Islet of Langerhans (tissue), 1 donor: ENCODE results near the gene DCST2.

Experiments
- FAIRE-seq: peaks from one replicate; lab custom pipeline; 2011; peaks lifted over from hg19 to GRCh38; lab: Jason Lieb, UNC

The DCST2 gene

GRCh38 chr1:155009742-155010141, 23.8 kb downstream of the DCST2 start:
- FAIRE-seq, result no peak

GRCh38 chr1:155009221-155009711, 24.3 kb downstream of the DCST2 start:
- no peak for FAIRE-seq

GRCh38 chr1:155008015-155008941, 25.3 kb downstream of the DCST2 start:
- no peak for FAIRE-seq

DNA sequence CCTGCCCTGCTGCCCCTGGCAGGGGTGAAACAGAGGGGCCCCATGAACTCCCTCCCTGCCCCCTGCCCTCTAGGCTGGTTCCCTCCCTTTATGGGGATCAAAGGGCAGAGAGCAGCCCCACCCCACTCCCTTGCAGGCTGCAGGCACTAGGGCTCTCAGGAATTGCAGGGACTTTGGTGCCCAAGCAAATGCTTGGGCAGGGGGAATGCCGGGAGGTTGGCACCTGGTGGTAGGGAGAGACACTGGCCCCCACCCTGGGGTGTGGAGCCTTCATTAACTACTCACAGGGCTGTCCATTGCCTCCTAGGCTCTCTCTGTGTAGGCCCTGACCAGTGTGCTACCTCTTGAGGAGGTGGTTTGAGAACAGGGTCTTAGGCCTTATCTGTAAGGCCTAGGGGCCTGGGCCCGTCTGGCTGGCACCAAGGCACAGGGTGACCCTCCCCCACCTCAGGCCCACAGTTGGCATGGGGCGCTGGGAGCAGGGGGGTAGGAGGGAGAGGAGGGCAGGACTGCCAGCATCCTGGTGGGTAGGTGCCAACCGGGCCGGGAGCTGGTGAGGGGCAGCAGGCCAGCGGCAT, 26.2 kb downstream of the DCST2 start:
- FAIRE-seq, result no peak

GRCh38 chr1:155006601-155007101, 26.9 kb downstream of the DCST2 start:
- no peak for FAIRE-seq

DNA sequence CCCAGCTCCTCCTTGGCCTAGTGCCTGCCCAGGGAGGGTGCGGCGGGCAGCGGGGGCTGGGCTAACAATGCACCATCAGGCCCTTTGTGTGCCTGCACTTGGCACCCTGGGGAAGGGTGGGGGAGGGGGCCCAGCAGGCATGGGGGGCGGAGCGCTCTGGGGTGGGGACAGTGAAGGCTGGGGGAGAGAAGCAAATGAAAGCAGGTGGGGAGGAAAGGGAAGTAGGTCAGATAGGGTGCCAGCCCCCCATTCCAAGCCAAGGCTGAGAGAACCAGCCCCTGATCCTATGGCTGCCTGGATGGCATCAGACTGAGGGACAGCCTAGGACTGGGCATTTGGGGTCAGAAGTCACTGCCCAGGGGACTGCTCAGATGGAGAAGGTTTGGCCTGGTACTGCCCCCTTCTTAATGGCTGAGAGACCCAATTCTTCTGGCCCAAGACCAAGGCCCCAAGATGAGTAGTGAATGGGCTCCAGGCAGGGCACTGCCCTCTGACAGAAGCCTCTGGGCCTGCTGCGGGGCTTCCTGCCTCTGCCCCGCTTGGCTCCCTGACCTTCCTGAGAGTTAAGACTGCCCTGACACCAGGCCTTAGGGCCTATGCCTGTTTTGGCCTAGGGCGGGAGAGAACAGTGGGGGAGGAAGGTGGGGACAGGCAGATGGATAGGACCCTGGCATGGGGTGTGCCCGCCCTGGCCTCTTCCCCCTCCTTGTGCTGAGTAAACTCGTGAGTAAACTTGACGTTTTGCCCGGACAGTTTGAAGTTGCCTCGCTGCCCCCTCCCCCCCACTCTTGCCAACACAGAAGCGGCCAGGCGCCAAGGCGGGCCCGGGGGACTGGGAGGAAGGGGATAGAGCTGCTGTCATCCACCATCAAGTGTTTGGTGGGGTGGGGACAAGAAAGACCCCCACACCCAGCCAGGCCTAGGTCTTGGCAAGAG, 28.2 kb downstream of the DCST2 start:
- no peak for FAIRE-seq

DNA sequence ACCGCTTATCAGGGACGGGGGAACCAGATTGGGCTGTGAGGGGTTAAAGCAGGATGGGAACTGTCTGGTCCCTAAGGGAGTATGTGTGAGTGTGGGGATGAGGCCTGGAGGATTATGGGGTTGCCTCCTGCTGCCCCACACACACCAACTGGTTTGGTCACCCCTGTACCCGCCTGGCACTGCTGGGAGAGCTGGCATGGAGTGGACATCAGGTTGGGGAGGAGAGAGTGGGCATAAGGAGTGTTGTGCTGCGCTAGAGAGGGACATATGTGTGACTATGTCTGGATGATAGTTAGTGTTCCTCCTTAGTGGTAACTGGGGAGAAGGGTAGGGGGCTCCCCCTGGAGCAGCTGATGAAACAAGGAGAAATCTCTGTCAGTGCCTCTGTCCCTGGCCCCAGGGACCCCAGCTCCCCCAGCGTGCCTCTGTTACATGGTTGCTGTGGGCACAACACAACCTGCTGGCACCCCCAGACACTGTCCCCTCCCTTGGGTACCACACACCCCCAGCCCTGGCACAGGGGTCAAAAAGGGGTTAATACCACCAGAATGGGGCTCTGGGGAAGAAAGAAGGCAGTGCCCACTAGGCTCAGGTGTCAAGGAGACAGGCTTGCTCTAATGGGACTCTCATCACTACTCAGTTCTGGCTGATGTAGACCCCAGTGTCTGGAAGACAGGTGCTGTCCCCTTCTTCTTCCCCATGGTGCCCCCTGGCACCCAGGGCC, 29.1 kb downstream of the DCST2 start:
- FAIRE-seq, result no peak

DNA sequence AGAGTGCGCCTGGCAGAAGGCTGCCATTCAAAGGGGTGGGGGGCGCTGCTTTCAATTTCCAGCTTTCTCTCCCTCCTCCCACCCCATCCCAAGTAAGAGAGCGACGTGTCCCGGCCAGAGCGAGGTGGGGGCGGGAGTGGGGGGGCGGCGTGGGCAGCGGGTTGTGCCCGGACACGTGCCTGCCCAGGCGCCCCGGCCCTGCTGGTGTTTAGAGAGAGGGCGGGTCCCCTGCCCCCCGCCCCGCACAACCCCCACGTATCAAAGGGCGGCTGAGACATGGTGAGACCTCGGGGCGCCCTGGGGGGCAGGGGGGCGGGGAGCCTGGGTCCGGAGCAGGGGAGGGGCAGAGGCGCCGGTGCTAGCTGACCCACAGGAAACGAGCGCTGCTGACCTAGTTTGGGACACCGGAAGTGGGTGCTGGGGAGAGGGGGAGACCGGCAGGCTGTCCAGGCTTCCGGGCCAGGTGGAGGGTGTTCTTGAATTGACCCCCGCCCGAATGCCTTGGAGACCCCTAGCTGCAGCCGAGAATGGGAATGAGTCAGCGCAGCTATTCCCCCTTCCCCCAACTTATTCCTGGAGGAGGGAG, 29.7 kb downstream of the DCST2 start:
- no peak for FAIRE-seq

- no peak for FAIRE-seq
Observed at GRCh38 chr1:155003227-155003765, 30.3 kb downstream of the DCST2 start.

DNA sequence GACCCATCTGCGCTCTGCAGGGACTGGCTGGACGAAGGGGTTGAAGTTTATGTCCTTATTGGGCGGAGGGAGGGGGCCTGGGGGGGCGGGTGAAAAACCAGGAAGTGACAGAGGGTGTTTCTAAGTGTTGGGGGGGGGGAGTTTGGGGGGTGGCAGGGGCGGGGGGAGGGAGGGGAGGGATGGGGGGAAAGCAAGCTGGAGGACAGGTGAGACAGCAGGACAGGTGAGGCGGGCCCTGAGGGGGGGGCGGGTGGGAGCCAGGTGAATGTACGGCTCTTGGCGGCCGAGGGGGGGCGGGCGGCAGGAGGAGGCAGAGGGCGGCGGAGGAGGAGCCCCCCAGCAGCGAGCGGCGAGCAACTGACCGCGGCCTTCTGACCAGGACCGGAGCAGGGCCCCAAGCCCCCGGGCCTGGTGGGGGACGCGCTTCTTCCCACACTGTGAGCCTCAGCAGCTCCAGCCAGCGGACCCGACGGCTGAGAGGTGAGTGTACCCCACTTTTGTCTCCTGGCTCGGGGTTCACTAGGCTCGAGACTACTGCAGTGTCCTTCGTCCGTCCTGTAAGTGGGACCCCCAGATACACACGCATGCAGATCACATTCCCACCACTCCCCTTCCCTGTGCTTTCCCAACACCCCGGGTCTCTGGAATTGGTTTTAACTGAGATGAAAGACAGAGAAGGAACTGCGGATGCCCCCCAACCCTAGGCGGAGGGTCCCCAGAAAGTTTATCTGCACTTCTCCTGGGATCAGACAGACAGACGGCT, 30.9 kb downstream of the DCST2 start, which contains the start of gene ZBTB7B:
TSS of gene ZBTB7B (plus strand) at position 339 of the 763 bp plus-strand sequence. CDS start 11,859 bp downstream, outside the sequence.
- FAIRE-seq, result no peak

DNA sequence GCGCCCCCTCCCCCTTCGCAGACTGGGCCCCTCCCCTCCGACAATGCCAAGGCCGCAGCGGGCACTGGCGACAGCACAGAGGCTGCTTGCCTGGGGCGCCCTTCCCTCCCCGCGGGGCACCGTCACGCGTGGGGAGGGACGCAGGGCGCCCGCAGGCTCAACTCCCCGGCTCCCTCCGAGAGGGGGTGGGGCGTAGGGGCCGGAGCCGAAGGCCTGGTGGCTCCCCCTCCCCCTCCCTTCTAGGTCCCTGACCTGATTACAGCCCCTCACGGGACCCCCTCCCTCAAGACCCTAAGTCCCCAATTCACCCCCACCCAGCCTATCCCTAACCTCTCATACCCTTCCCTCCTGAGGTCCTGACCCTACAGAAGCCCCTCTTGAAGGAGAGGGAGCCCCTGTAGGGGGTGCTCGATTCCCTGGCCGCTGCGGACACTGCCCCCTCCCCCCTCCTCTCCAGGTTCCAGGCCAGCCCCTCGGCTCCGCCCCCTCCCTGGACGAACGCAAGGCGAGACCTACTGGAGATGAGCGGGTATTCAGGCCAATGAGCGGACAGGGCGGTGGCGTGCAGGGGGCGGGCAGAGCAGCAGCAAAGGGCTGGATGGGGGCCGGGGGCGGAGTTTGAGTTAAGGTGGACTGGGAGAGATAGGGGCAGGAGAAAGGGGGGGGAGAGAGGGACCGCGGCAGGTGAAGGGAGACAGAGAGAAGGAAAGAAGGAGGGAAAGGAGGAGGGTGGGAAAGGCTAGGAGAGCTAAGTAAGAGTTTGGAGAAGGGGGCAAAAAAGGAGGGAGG, 31.7 kb downstream of the DCST2 start:
- no peak for FAIRE-seq

DNA sequence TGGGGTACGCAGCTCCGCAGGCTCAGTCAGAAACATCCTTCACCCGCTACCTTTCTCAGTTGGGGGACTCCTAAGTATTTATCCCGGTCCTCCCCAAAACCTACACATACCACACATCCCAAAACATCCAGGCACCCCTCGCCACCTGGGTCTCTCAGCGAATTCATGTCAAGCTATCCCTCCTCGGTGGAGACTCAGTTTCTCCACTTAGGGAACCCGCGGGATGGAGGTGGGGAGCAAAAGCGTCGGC, 32.2 kb downstream of the DCST2 start:
- FAIRE-seq, result no peak

DNA sequence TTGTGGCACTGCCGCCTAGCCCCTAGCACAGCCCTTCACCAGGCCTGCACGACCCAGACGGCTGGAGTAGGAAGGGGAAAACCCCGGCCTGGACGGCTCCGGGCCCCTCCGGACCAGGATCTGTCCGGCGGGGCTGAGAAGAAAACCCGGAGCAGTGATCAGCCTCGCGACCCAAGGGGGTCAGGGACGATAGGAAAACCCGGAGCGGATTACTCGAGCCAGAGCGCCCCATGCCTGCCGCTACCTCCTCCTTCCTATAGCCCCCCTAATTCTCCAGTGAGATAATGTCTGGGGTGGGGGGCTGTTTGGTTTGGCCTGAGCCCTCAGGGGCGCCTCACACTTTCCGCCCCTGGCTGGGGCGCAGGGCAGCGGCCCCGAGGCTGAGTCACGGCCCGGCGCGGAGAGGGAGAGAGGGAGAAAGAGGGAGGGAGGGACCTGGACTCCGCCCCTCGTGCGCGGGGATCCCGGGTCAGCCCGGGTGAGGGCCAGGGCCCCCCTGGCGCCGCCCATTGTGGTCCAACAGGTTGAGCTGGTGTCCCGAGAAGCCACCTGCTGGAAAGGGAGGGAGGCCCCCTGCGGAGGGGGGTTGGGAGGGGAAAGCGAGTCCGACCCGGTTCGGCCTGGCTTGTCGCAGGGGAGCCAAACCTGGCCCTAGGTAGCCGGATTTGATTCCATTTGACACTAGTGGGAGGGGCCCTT, 32.7 kb downstream of the DCST2 start:
- no peak for FAIRE-seq

GRCh38 chr1:155000411-155000725, 33.2 kb downstream of the DCST2 start:
- FAIRE-seq, result no peak

GRCh38 chr1:154999571-155000410, 33.8 kb downstream of the DCST2 start:
- no peak for FAIRE-seq

DNA sequence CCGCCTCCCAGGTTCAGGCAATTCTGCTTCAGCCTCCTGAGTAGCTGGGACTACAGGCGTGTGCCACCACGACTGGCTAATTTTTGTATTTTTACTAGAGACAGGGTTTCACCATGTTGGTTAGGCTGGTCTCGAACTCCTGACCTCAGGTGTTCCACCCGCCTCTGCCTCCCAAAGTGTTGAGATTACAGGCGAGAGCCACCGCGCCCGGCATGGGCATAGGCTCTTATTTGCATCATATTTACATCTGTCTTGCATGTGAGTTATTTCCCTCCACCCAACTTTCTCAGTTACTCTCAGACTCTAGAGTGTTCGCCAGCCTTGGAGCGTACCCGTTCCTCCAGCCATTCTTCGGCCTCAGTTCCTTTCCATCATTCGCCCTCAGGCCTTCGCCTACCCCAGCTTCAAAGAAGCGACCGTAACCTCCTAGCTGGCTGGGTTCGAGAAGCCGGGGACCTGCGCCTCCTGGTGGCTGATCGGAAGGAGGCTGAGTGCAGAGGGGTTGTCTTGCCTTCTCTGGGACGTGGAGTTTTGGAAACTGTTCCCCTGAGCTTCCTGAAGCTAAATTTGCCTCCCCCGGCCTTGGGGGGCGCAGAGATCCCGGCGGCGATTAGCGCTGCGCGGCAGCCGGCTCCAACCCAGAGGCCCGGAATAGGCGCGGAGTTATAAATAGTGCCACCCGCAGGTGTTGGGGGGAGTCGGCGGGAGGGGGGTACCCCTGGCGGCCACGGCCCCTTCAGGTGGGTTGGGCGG, 34.6 kb downstream of the DCST2 start:
- no peak for FAIRE-seq

GRCh38 chr1:154998201-154998780, 35.3 kb downstream of the DCST2 start:
- no peak for FAIRE-seq
